HepG2 (cell line): ENCODE results near the gene PKLR. TPM values are rescaled to one million over a fixed set of nuclear protein-coding genes. Genes with fewer than 3 reads are reported as not detected.
A peak's percentile ranks its signal among the peaks of the same experiment; 100 is the strongest.

ENCODE experiments used
- FOSL1 ChIP-seq: sonication (generic); formaldehyde crosslinking; IDR thresholded peaks from 2 replicates; pipeline ENCODE4 v1.9.0; 2021; ENCODE audit warnings: missing genetic modification reagents, borderline replicate concordance
- GATAD1 ChIP-seq: IDR thresholded peaks from 2 replicates; pipeline ENCODE4 v1.6.1; 2016; ENCODE audit warnings: missing genetic modification reagents, missing compliant biosample characterization
- HDAC1 ChIP-seq: sonication (generic); formaldehyde crosslinking; IDR thresholded peaks from 2 replicates; pipeline ENCODE4 v1.5.1; 2020; ENCODE audit warnings: mild to moderate bottlenecking, missing genetic modification reagents
- KAT7 ChIP-seq: IDR thresholded peaks from 2 replicates; pipeline ENCODE4 v1.6.1; 2018; ENCODE audit warnings: borderline replicate concordance, missing compliant biosample characterization
- LCORL ChIP-seq, 2 experiments: fragments of 450-650 bp in 1 of 2; sonication (generic) in 1 of 2; formaldehyde crosslinking in 1 of 2; IDR thresholded peaks; 2 replicates each; pipeline versions ENCODE4 v1.5.0 to v1.6.1; 2017 to 2020; ENCODE audit warnings: antibody characterized with exemption in 1 of 2, missing genetic modification reagents in 1 of 2
- MEF2D ChIP-seq: sonication (generic); formaldehyde crosslinking; IDR thresholded peaks from 2 replicates; pipeline ENCODE4 v1.5.1; 2020; ENCODE audit warnings: mild to moderate bottlenecking, missing genetic modification reagents
- MYC ChIP-seq: sonication (generic); formaldehyde crosslinking; IDR thresholded peaks from 2 replicates; pipeline ENCODE4 v1.9.0; 2021; ENCODE audit warnings: missing genetic modification reagents, borderline replicate concordance
- NPAS2 ChIP-seq: sonication (generic); formaldehyde crosslinking; IDR thresholded peaks from 2 replicates; pipeline ENCODE4 v1.8.0; 2022; ENCODE audit warnings: mild to moderate bottlenecking, missing genetic modification reagents, borderline replicate concordance
- POLR2A ChIP-seq, 2 experiments: IDR thresholded peaks; 2 replicates each; pipeline ENCODE4 v1.6.1; 2011; ENCODE audit warnings: low read depth in 2 of 2, low read length in 2 of 2, mild to moderate bottlenecking in 1 of 2, moderate library complexity in 1 of 2; ENCODE audit not compliant: insufficient read depth in 1 of 2
- SALL1 ChIP-seq: sonication (generic); formaldehyde crosslinking; IDR thresholded peaks from 2 replicates; pipeline ENCODE4 v1.8.0; 2022; ENCODE audit warnings: mild to moderate bottlenecking, missing genetic modification reagents
- SAP130 ChIP-seq: IDR thresholded peaks from 2 replicates; pipeline ENCODE4 v1.6.1; 2016; ENCODE audit warnings: low read depth
- ZBTB38 ChIP-seq: sonication (generic); formaldehyde crosslinking; IDR thresholded peaks from 2 replicates; pipeline ENCODE4 v1.5.1; 2020; ENCODE audit warnings: mild to moderate bottlenecking, missing genetic modification reagents
- ZFX ChIP-seq: sonication (generic); formaldehyde crosslinking; IDR thresholded peaks from 2 replicates; pipeline ENCODE4 v1.4.0; 2020; ENCODE audit warnings: mild to moderate bottlenecking, low read depth, missing genetic modification reagents, moderate library complexity
- ZNF598 ChIP-seq: sonication (generic); formaldehyde crosslinking; IDR thresholded peaks from 2 replicates; pipeline ENCODE4 v1.5.1; 2020; ENCODE audit warnings: mild to moderate bottlenecking, missing genetic modification reagents, borderline replicate concordance
- polyA plus RNA-seq, 8 experiments: library from polyadenylated mRNA; depleted of rRNA in 3 of 8; stranded (reverse) in 7 of 8; unstranded in 1 of 8; fragments of >200 nt; fragmentation: Illumina TruSeq in 4 of 8; extraction: Trizol in 4 of 8; gene quantifications; 2 replicates each; pipeline versions ENCODE4 v1.2.1 to v1.2.3, GENCODE V29; 2011 to 2016; ENCODE audit warnings: low read depth in 4 of 8, missing spikeins in 1 of 8, mixed read lengths in 1 of 8; ENCODE audit not compliant: insufficient read depth in 1 of 8
- total RNA-seq, 5 experiments: library from RNA; depleted of rRNA; stranded (reverse); fragments of >200 nt; fragmentation: Illumina TruSeq; extraction: Trizol; gene quantifications; 2 replicates each; pipeline ENCODE4 v1.2.3, GENCODE V29; 2016; ENCODE audit warnings: low read depth in 1 of 5
- TF ChIP-seq, protein P1 (sequence below): sonication (generic); formaldehyde crosslinking; IDR thresholded peaks from 2 replicates; pipeline ENCODE4 v1.5.0; 2020; ENCODE audit warnings: mild to moderate bottlenecking, missing genetic modification reagents, borderline replicate concordance
- TF ChIP-seq, protein P2 (sequence below): fragments of 450-650 bp; IDR thresholded peaks from 2 replicates; pipeline ENCODE4 v1.6.1; 2016
- TF ChIP-seq, protein P3 (sequence below), 2 experiments: sonication (generic) in 1 of 2; formaldehyde crosslinking in 1 of 2; IDR thresholded peaks; 2 replicates each; pipeline versions ENCODE4 v1.4.0 to v1.6.1; 2018 to 2020; ENCODE audit warnings: missing genetic modification reagents in 2 of 2, borderline replicate concordance in 1 of 2, low read depth in 1 of 2, mild to moderate bottlenecking in 1 of 2, missing biosample characterization in 1 of 2
- TF ChIP-seq, protein P4 (sequence below): sonication (generic); formaldehyde crosslinking; IDR thresholded peaks from 2 replicates; pipeline ENCODE4 v1.4.0; 2020; ENCODE audit warnings: mild to moderate bottlenecking, missing genetic modification reagents
- TF ChIP-seq, protein P5 (sequence below): sonication (generic); formaldehyde crosslinking; IDR thresholded peaks from 2 replicates; pipeline ENCODE4 v1.5.1; 2020; ENCODE audit warnings: mild to moderate bottlenecking, missing genetic modification reagents, moderate library complexity

Gene PKLR
- total and polyA plus RNA-seq, 2 of the 13 experiments (the other 11 are each of a cell fraction or from before 2014, with no cell fraction given): 10.3 to 29.3 TPM

DNA sequence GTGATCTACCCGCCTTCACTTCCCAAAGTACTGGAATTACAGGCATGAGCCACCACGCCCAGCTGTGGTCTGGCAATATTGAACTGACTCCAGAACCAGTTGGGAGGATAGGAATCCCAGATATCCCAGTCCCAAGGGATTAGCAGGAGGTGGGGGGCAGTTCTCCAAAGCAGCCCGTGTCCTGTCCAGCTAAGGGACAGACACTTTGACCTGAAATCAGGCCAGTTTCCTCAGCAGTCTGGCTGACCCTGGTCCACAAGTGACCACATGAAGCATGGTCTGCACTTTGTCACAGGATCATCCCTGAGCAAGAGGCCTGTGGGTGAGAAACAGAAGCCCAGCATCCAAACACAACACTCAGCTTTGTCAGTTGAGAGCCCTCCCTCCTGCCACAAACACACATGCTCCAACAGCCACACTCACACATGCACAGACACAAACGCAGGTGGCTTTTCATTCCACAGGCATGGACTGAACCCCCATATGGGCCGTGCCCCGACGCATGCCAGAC is 4.7 kb upstream of the PKLR start (continued):
- TF ChIP-seq, protein P1, sequence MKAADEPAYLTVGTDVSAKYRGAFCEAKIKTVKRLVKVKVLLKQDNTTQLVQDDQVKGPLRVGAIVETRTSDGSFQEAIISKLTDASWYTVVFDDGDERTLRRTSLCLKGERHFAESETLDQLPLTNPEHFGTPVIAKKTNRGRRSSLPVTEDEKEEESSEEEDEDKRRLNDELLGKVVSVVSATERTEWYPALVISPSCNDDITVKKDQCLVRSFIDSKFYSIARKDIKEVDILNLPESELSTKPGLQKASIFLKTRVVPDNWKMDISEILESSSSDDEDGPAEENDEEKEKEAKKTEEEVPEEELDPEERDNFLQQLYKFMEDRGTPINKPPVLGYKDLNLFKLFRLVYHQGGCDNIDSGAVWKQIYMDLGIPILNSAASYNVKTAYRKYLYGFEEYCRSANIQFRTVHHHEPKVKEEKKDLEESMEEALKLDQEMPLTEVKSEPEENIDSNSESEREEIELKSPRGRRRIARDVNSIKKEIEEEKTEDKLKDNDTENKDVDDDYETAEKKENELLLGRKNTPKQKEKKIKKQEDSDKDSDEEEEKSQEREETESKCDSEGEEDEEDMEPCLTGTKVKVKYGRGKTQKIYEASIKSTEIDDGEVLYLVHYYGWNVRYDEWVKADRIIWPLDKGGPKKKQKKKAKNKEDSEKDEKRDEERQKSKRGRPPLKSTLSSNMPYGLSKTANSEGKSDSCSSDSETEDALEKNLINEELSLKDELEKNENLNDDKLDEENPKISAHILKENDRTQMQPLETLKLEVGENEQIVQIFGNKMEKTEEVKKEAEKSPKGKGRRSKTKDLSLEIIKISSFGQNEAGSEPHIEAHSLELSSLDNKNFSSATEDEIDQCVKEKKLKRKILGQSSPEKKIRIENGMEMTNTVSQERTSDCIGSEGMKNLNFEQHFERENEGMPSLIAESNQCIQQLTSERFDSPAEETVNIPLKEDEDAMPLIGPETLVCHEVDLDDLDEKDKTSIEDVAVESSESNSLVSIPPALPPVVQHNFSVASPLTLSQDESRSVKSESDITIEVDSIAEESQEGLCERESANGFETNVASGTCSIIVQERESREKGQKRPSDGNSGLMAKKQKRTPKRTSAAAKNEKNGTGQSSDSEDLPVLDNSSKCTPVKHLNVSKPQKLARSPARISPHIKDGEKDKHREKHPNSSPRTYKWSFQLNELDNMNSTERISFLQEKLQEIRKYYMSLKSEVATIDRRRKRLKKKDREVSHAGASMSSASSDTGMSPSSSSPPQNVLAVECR (CRISPR knock-in tag): peak; percentile 21; the same call in 1 of the 2 replicates
- peak; percentile 48; the same call in 1 of the 2 replicates for TF ChIP-seq ZBTB38
- TF ChIP-seq LCORL (IDR thresholded peaks at IDR 0.05): no peak
- peak; percentile 54; the same call in 1 of the 2 replicates for TF ChIP-seq LCORL (CRISPR knock-in tag; IDR thresholded peaks at IDR 0.05)
- TF ChIP-seq KAT7: peak; percentile 29; the same call in 1 of the 2 replicates
- TF ChIP-seq, protein P2, sequence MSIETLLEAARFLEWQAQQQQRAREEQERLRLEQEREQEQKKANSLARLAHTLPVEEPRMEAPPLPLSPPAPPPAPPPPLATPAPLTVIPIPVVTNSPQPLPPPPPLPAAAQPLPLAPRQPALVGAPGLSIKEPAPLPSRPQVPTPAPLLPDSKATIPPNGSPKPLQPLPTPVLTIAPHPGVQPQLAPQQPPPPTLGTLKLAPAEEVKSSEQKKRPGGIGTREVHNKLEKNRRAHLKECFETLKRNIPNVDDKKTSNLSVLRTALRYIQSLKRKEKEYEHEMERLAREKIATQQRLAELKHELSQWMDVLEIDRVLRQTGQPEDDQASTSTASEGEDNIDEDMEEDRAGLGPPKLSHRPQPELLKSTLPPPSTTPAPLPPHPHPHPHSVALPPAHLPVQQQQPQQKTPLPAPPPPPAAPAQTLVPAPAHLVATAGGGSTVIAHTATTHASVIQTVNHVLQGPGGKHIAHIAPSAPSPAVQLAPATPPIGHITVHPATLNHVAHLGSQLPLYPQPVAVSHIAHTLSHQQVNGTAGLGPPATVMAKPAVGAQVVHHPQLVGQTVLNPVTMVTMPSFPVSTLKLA: peak; percentile 63; the same call in 1 of the 2 replicates
- TF ChIP-seq, protein P3, sequence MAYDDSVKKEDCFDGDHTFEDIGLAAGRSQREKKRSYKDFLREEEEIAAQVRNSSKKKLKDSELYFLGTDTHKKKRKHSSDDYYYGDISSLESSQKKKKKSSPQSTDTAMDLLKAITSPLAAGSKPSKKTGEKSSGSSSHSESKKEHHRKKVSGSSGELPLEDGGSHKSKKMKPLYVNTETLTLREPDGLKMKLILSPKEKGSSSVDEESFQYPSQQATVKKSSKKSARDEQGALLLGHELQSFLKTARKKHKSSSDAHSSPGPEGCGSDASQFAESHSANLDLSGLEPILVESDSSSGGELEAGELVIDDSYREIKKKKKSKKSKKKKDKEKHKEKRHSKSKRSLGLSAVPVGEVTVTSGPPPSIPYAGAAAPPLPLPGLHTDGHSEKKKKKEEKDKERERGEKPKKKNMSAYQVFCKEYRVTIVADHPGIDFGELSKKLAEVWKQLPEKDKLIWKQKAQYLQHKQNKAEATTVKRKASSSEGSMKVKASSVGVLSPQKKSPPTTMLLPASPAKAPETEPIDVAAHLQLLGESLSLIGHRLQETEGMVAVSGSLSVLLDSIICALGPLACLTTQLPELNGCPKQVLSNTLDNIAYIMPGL (CRISPR knock-in tag; IDR thresholded peaks at IDR 0.05; ENCODE audit: borderline replicate concordance in 1 of 2, low read depth in 1 of 2): 0 out of 4 replicates have a peak, but pooled peaks of 1 of the 2 experiments have one; percentile 8
- TF ChIP-seq SAP130 (CRISPR knock-in tag): 0 out of 2 replicates have a peak, but pooled peaks have one; percentile 11
- TF ChIP-seq ZFX (CRISPR knock-in tag): peak; percentile 62
- no peak for TF ChIP-seq GATAD1 (CRISPR knock-in tag)
- TF ChIP-seq NPAS2 (CRISPR knock-in tag): no peak
- TF ChIP-seq HDAC1 (CRISPR knock-in tag): peak; percentile 64
- 0 out of 2 replicates have a peak, but pooled peaks have one; percentile 55 for TF ChIP-seq ZNF598 (CRISPR knock-in tag)
- TF ChIP-seq MEF2D (CRISPR knock-in tag): 0 out of 2 replicates have a peak, but pooled peaks have one; percentile 27
- TF ChIP-seq, protein P4, sequence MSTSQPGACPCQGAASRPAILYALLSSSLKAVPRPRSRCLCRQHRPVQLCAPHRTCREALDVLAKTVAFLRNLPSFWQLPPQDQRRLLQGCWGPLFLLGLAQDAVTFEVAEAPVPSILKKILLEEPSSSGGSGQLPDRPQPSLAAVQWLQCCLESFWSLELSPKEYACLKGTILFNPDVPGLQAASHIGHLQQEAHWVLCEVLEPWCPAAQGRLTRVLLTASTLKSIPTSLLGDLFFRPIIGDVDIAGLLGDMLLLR (CRISPR knock-in tag): no peak
- TF ChIP-seq FOSL1 (CRISPR knock-in tag): no peak
- TF ChIP-seq MYC (CRISPR knock-in tag): peak; percentile 31; the same call in 1 of the 2 replicates
- TF ChIP-seq SALL1: peak; percentile 18; the same call in 1 of the 2 replicates
- TF ChIP-seq POLR2A (IDR thresholded peaks at IDR 0.05; ENCODE audit: insufficient read depth in 1 of 2, low read depth in 2 of 2, low read length in 2 of 2): peak in 1 of 2 experiments; percentile 43; a peak in 1 of 4 replicates
- TF ChIP-seq, protein P5, sequence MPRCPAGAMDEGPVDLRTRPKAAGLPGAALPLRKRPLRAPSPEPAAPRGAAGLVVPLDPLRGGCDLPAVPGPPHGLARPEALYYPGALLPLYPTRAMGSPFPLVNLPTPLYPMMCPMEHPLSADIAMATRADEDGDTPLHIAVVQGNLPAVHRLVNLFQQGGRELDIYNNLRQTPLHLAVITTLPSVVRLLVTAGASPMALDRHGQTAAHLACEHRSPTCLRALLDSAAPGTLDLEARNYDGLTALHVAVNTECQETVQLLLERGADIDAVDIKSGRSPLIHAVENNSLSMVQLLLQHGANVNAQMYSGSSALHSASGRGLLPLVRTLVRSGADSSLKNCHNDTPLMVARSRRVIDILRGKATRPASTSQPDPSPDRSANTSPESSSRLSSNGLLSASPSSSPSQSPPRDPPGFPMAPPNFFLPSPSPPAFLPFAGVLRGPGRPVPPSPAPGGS (CRISPR knock-in tag): 0 out of 2 replicates have a peak, but pooled peaks have one; percentile 5
